Activated CD4-positive, alpha-beta T cell treated with anti-CD3 and anti-CD28 coated beads, Interleukin-2, amount 50 U/mL, for 24 hours (primary cell): ENCODE results near the gene CCIN.

Experiments used
- DNase-seq, 2 donors: peaks; one replicate each; pipeline ENCODE4 v3.0.0-alpha.2; 2020; ENCODE audit warnings: low read depth in 1 of 2, low spot score in 1 of 2

CCIN gene

GRCh38 chr9:36188212-36188611 lies 19.0 kb downstream of the CCIN start:
- DNase-seq = no peak

- no peak for DNase-seq
Observed at GRCh38 chr9:36189976-36190375, 20.8 kb downstream of the CCIN start.

GRCh38 chr9:36190388-36191289 lies 21.5 kb downstream of the CCIN start, which contains the start of gene CLTA:
TSS of gene CLTA (plus strand) at chr9:36190921. CDS start at chr9:36191057, 136 bp downstream.
- DNase-seq = peak; percentile 74 to 95

- peak; percentile 15 to 25 for DNase-seq
Observed at GRCh38 chr9:36191290-36191645, 22.1 kb downstream of the CCIN start.

- DNase-seq = no peak
Observed at GRCh38 chr9:36191686-36192085, 22.5 kb downstream of the CCIN start.

- DNase-seq = no peak
Observed at GRCh38 chr9:36192196-36192595, 23.0 kb downstream of the CCIN start.

- no peak for DNase-seq
Observed at GRCh38 chr9:36193023-36193422, 23.8 kb downstream of the CCIN start.

GRCh38 chr9:36194326-36195000 lies 25.3 kb downstream of the CCIN start:
- DNase-seq = no peak

GRCh38 chr9:36204906-36205547 lies 35.8 kb downstream of the CCIN start:
- no peak for DNase-seq

GRCh38 chr9:36207016-36207415 lies 37.8 kb downstream of the CCIN start:
- DNase-seq = no peak

- no peak for DNase-seq
Observed at GRCh38 chr9:36207546-36208012, 38.4 kb downstream of the CCIN start.

GRCh38 chr9:36208521-36209253 lies 39.5 kb downstream of the CCIN start:
- no peak for DNase-seq

- DNase-seq = no peak
Observed at GRCh38 chr9:36210722-36211121, 41.5 kb downstream of the CCIN start.

- DNase-seq = no peak
Observed at GRCh38 chr9:36211510-36211909, 42.3 kb downstream of the CCIN start.

GRCh38 chr9:36213387-36213786 lies 44.2 kb downstream of the CCIN start:
- no peak for DNase-seq

GRCh38 chr9:36213989-36214388 lies 44.8 kb downstream of the CCIN start:
- DNase-seq = no peak

GRCh38 chr9:36214571-36214970 lies 45.4 kb downstream of the CCIN start:
- no peak for DNase-seq

GRCh38 chr9:36217256-36217968 lies 48.2 kb downstream of the CCIN start:
- DNase-seq = no peak

GRCh38 chr9:36218011-36218410 lies 48.8 kb downstream of the CCIN start:
- no peak for DNase-seq

GRCh38 chr9:36218411-36218901 lies 49.3 kb downstream of the CCIN start:
- DNase-seq = no peak
